Stimulated activated CD8-positive, alpha-beta memory T cell treated with anti-CD3 and anti-CD28 coated beads, Interleukin-15, amount 100 ng/mL, for 24 hours (primary cell): ENCODE results near the gene AGAP3.

ENCODE experiments used
- DNase-seq: peaks from one replicate; pipeline ENCODE4 v3.0.0-alpha.2; 2020; ENCODE audit warnings: low read depth

The AGAP3 gene

DNA sequence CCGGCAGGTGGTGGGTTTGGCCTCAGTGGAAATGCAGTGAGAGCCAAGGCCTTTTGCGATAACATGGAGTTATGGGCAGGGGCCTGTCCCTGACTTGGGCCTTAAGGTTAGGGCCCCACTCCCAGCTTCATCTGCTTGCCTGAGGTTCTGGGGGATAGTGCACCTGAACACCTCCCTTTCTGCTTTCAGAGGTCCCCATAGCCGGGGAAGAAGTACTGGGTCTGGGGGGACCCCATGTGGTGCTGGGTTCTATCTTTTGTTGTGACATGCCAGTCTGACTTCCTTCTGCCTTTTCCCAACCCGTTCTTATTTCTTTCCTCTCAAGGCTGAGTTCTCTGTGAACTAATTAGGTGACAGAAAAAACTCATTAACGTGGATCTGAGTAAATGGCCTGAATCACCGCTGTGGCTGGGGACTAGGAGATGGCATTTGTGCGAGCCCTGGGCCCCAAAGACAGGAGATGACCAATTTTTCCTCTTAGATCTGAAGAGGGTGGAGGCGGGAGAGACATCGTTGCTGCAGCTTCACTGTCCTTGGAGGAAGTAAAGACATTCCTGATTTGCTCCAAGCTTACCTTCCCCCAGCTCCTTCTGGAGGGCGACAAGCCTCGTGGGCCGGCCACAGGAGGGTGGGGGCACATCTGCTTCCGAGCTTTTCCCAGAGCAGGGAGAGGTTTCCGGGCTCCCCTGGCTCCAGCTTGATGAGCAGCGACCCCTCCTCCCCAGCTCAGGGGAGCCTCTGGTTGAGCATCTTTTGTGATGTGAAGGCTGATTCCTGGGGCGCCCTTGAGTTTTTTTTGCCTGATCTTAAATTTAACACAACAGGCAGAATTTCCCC, 2.0 kb downstream of the AGAP3 start:
- no peak for DNase-seq

DNA sequence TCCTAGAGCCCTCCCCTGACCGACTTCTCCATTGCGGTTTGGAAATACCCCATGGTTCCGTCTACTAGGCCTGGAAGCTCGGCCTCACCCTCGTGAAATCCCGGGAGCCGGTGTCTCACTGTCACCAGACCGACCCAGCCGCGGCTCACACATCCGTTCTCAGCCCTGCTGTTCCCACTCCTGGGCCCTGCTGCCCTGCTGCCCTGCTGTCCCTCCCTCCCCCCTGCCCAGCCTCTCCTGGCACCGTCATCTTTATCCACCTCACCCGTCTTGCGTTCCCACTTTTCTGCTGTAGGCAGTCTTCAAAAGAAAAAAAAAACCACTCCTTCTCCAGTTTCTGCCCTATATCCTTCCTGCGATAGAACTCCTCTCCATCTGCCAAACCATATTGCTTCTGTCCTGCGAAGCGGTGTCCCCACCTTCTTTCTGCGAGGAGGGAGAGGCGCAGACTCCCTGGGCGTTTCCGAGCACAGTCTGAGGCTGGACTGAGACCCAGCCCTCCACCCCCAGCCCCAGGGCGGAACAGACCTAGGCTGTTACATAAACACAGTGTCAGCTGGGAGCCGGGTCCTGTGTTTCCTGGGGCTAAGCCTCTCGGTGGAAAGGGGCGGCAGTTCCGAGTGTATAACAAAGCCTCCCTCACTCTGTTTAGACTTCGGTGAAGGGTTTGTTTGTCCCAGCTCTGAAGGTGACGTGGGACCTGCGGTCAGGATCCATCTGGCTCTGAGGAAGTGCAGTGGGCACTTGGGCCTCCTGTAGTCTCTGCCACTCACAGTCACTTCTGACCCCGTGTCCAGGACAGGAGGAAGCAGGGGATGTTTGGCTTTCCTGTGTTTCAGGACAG, 2.8 kb downstream of the AGAP3 start:
- DNase-seq = no peak

DNA sequence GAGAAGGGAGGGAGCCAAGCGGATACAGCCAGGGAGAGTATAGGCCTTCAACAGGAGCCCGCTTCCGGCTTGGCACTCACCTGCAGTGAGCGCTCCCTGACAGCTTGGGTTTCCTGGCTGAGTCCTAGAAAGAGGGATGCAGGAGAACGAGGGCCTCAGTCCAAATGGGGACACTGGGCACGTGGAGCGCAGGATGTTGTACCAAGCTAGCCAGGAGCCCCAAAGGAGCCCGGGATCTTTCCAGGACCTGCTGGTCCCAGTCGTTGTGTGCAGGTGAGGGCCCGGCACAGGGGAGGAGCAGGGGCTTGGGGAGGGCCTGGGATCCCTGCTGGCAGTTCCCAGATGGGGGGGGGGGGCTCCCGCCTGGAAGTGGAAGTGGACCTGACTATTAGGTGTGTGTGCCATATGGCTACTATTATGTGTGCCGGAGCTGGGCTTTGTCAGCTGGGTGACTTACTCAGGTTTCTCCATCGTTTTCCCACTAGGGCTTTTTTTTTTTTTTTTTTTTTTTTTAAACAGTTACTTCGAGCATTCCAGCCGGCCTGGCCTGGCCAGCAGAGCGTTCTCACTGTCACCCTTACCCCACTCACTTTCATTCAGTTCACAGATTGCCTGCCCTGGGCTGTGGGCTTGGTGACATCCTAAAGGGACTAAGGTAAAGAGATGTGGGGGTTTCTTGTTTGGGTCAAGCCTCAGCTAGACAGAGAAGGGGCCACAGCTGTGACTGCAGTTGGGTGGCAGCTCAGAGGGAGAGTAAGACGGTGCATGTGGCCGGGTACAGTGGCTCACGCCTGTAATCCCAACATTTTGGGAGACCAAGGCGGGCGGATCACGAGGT, 3.8 kb downstream of the AGAP3 start:
- no peak for DNase-seq

DNA sequence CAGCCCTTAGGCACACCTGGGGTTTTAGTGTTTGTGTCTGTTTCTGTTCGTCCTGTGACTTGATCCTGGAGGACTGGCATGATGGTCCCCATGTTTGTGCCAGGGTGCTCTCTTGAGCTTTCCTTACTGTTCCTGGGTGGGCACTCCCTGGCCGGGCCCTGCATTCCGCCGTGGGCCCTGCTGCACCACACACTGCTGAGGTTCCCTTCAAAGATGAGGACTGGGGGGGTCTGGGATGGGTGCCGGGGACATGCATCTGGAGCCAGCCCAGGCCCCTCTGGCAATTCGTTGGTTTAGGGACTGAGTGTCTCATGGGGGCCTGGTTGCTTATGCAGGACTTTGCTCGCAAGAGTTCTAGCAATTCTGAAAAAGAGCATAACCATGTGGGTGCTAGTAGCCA, 4.7 kb downstream of the AGAP3 start:
- no peak for DNase-seq

DNA sequence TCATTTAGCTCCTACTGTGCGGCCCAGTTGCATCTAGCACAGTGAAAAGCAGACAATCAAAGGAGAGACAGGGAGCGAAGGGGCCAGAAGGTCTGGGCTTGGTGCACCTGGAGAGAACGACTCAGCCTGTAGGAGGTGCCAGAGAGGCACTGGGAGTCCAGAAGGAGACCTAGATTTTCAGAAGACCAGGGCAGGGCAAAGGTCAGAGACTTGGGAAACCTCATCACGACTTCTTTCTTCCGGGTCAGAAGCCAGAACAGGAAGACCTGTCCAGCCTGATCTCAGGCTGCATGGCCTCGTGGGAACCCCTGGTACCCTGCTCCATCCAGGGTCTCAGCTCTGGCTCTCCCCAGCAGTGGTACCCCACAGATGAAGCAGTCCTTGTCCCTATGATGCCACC, 5.2 kb downstream of the AGAP3 start:
- DNase-seq = no peak

DNA sequence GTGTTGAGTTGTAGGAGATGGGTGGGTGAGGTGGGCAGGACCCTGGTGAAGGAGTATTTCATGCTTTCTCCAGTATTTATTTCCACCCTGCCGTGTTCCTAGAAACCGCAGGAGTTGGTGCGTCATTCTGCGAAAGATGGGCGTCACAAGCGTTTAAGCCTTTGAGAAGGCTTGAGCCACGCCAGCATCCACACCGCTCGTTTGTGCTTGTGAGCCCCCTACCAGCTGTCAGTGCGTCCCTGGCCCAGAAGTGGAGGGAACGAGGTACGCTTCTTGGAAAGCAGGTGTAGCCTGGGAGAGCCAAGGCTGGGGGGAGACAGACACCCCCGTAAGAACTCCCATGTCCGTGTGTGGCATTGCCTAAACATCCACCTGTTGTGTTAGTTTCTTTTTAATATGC, 5.7 kb downstream of the AGAP3 start:
- DNase-seq = no peak

DNA sequence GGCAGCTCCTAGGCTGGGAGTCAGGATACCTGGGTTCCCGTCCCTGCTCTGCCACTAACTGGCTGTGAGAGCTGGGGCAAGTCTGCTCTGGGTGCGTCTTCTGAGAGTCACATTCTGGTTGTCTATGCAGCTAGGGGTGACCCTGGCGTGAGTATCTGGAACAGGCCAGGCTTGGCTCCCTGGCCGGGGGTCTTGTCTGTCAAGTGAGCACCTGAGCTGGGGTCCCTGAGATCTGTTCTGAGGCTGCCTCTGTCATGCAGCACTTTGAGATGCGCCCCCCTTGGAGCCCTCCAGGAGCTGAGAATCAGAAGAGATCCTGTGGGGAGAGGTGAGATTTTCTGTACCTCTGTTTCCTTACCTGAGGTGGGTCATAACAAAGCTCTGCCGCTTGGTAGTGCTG, 7.5 kb downstream of the AGAP3 start:
- DNase-seq = no peak

DNA sequence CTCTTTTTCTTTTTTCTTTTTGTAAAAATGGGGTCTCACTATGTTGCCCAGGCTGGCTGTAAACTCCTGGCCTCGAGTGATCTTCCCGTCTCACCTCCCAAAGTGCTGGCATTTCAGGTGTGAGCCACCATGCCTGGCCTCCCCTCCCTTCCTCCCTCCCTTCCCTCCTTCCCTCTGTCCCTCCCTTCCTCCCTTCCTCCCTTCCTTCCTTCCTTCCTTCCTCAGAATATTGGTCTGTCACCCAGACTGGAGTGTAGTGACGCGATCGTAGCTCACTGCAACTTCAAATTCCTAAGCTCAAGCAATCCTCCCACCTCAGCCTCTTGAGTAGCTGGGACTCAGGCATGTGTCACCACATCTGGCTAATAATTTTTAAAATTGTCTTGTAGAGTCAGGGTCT, 8.4 kb downstream of the AGAP3 start:
- no peak for DNase-seq

DNA sequence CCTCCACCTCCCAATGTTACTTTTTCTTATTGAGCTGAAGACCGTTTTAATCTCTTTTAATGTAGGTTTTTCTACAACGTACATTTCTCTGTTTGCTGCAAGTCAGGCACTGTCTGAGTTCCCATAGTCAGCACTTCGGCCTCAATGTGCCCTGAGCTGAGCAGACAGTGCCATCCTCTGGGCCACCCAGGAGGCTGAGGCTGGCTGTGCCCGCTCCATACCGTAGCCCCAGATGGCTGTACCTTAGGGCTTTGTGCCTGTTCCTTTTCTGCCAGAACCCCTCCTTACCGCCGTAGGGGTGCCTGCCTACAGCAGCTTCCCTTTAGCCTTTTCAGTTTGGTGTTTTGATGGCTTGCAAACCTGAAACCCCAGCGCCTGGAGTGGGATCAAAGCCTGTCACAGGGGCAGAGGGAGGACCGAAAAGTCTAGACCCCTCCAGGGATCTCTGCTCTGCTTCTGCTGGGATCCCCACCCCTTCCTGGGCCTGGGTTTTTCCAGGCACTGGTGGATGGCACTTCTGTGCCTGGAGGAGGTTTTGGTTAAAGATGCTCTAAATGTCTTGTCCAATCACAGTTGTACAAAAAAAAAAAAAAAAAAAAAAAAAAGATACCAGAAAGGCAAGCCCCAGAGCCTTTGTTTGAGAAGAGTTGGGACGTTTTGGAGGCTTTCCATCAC, 9.0 kb downstream of the AGAP3 start:
- no peak for DNase-seq

DNA sequence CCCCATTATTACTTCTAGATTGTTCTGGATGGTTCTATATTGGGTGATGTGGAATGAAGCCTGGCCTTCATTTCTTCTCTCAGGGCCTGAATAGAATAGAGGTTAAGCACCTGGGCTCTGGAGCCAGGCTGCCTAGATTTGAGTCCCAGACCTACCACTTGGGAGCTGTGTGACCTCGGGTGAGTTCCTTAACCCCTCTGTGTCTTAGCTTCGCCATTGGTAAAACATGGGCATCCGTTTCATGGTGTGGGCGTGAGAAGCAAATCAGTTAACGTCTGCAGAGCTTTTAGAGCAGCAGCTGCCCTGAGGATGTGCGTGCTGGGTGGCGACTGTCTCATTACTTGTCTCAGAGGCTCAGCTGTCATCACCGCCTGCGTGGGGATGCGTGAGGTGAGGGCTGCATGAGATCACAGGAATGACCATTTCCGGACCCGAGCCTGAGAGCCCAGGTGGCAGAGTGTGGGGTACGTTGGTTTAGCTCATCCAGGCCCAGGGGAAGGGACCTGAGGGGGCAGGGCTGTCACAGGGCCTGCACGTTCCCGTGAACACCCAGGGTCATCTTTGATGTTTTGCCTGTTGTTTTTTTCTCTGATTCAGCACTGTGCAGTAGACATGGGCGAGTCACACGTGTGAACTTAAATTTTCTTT, 9.7 kb downstream of the AGAP3 start:
- no peak for DNase-seq

DNA sequence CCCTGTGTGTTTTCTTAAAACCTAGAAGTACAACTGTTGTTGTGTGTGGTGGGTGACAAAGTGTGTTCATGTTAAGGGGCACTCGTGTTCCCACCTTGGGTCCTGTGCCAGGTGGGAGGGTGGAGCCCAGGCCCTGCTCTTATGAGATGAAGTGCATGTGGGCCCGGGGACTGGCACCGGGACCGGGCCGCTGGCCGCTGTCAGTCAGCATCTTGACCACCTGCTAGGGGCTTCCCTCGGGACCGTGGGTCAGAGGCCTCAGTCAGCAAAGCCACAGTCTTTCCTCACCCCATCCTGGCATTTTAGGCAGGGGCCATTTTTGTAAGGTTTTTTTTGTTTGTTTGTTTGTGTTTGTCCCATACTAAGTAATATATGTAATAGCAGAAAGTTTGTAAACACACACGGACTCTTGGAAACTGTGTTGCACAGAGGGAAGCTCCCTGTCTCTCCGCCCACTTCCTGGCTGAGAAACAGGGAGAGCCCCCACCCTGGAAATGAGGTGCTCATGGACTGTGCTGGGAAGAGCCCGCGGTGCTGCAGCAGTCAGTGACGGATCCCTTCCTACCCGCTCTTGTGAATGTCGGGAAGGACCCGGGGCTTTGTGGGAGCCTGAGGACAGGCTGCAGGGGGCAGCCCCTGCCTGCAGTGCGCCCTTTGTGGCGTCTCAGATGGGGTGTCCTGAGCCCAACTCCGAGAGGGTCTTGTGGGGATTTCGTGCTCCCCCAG, 13.4 kb downstream of the AGAP3 start:
- no peak for DNase-seq

DNA sequence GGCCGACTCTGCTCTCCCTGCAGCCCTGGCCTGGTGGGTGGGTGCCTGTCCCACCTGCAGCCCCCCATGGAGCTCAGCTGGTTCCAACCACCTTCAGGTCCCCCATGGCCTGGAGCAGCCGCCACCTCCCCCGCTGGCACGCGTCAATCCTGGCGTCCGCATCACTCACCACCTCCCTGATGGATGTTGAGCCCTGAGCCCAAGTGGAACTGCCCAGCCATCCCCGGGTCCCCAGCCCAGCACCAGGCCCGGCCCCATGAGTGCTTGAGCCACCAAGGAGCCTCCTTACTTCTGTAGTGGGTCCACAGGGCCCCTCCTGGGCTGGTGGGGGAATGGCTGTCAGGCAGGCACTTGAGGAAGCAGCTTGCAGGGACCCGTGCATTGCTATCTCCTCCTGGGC, 14.6 kb downstream of the AGAP3 start:
- no peak for DNase-seq

DNA sequence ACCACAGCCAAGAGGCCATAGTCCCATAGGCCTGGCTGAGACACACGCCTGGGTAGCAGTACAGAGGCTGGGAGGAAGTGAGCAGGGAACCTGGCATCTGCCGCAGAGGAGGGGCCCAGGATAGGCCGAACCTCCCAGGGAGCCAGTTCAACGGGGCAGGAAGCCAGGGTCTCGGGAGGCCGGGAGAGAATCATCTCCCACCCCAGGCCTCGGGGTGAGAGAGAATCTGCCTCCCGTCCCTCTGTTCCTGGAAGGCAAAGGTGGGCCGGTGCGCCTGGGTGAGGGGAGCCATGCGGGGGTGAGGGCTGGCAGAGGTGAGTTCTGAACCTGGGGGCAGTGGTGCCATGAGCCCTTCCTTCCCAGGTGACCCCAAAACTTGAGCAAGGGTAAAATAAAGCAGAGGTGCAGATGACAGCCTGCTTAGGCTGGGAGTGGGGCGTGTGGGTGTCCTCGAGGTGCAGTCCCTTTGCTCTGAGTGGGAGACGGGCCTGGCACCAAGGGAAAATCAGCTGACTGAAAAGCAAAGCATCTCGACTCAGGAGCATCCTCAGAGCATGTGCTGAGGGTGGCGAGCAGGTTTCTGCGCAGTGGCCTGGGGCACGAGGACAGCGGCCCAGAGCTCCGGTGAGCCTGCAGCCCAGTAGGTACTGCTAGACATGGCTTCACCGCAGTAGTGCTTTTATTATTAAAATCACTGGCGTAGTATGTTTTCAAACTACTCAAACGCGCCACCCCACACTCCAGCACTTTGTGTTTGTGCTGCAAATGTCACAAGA, 15.5 kb downstream of the AGAP3 start:
- no peak for DNase-seq

DNA sequence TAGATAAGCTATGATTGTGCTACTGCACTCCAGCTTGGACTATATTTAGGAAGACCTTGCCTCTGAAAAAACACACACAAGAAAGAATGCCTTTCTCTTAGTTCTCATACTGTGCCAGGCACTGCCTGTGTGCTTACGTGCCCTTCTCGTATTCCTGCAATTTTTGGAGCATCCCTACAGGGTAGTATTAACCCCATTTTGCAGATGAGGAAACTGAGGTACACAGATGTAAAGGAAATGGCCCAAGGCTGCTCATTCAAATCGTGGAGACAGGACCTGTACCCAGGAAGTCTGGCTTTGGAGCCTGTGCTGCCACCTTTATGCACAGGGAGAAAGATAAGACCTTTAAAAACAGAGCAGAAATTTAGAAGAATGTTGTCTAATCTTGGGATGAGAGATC, 16.7 kb downstream of the AGAP3 start:
- no peak for DNase-seq

DNA sequence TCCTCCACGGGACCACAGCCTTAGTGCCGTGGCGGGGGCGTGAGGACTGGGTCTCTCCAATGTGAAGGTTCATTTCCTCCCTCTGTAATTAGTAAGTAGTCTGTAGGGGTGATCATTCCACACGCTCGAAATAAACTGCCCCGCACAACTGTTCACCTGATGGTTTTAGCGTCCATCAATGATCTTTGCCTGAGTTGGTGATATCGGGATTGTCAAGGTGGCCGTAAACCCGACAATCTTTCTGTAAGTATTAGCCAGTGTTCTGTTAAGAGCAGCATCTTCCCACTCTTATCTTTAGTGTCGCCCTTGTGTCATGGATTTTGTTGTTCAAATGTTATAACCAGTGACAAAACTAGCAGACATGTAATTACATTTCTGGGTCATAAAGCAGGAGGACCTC, 17.7 kb downstream of the AGAP3 start:
- DNase-seq = no peak

DNA sequence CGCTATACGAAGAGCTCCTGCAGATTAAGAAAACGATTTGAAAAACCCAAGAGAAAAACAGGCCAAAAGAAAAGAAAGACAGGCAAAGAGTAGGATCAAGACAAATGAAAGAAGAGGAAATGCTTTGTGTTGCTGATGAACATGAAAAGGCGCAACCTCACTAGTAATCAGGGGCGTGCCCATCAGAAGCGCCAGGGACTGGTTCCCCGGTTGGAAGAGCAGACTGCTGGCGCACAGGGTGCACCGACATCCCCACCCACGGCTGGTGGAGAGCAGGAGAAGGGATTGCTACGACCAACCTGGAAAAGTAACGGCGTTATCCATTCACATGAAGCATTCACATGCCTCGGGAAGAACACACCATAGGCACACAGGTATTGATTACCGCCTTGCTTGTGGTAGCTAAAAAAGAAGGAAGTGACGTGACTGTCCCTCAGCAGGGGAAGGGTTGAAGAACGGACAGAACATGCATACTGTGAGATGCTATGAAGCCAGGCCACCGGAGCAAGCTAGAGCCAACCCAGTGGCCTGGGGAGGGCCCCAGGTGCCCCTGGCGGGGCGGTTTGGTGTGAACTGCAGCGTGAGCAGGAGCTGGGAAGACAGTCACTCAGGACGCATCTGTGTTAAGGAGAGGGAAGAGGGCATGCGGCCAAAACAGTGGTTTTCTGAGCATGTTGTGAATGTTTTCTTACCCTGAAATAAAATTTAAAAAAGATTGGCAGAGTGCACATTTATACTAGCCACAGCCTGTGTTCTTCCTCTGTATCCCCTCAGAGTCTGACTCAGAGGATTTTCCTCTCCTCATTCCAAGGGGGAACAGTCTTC, 18.3 kb downstream of the AGAP3 start:
- DNase-seq = no peak

DNA sequence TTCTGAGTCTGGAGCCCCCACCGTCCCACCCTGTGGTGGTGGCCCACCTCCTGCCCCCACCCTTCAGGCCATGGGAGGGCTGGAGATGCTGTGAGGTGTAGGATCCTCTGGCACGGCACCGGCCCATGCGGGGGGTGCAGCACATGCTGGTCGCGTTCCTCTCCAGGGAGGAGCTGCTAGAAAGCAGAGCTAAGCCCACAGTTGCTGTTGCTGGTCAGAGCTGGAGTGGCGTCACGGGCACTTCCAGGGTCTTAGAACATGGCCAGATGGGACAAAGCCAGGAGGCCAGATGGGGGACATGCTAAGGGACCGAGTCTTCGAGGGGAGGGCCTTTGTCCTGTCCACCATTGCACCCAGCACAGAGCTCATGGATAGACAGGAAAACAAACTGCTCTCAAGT, 21.6 kb downstream of the AGAP3 start:
- no peak for DNase-seq

DNA sequence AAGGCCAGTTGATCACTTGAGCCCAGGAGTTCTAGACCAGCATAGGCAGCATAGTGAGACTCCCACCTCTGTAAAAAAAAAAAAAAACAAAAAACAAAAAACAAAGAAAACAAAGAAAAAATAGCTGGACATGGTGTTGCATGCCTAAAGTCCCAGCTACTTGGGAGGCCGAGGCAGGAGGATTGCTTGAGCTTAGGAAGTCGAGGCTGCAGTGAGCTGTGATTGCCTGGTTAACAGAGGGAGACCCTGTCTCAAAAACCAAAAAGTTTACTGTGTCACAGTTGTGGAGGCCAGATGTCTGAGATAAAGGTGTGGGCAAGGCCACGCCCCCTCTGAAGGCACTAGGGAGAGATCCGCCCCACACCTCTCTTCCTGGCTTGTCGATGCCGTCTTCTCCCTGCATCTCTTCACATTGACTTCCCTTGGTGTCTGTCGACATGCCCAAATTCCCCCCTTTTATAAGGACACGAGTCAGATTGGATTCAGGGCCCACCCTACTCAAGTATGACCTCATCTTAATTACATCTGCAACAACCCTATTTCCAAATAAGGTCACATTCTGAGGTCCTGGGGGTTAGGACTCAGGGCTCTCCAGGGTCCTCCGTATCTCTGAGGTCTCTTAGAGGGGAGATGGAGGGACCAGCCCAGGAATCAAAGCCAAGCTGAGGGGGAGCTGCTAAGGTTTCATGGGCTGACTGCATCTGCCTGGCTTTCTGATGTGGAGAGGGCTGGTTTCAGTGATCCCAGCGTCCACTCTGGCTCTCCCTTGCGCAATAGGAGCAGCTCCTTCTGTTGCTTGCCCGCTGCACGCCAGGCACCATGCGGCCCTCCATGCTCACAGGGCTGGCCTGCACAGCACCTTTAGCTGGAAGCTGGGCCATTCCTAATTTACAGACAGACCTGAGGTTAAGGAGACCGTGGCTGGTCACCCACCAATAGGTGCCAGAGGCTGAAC, 23.1 kb downstream of the AGAP3 start:
- DNase-seq = no peak
